Sigmoid colon (tissue), 3 donors: ENCODE measurements around the gene TCF7.

Source experiments
- POLR2A ChIP-seq, 2 donors: fragments of 450-650 bp; IDR thresholded peaks; one replicate each; pipeline ENCODE4 v1.6.1; 2016; ENCODE audit warnings: antibody characterized with exemption in 2 of 2, mild to moderate bottlenecking in 2 of 2, moderate library complexity in 2 of 2
- TF ChIP-seq, protein P1 (sequence below), 4 experiments: fragments of 450-650 bp in 3 of 4; fragments of 200-600 bp in 1 of 4; IDR thresholded peaks; one replicate each; pipeline ENCODE4 v1.5.1; 2016 to 2019; ENCODE audit warnings: antibody characterized with exemption in 4 of 4, mild to moderate bottlenecking in 3 of 4, moderate library complexity in 2 of 4

DNA sequence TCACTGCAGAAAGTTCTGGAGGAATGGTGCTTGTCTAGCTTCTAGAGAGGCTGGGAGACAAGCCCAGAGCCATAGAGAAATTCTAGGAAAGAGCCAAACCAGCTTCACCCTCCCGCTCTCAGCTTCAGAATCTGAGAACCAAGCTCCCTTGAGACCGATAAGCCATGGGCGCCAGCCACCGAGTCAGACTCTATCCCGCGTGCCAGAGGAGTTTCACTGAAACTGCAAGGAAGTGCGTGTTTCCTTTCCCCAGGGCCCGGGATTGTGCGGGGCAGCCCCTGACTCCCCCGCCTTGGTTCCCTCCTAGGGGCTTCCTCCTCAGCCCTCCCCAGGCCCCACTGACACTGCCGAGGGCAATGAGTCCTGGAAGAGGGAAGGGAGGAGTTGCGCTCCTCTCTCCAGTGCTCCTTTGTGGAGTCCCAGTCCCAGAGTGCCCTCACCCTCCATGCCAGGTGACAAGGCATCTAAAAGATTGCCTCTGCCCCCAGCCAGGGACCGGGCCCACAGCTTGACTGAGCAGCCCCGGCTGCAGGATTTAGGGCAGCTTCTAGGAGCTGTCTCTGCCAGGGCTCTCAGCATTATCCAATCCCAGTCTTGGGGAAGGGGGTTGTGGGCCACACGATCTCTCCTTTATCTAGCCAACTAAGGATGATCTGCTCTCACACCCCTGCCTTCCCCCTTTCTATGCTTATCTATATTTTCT is 18.4 kb upstream of the TCF7 start:
- TF ChIP-seq, protein P1, sequence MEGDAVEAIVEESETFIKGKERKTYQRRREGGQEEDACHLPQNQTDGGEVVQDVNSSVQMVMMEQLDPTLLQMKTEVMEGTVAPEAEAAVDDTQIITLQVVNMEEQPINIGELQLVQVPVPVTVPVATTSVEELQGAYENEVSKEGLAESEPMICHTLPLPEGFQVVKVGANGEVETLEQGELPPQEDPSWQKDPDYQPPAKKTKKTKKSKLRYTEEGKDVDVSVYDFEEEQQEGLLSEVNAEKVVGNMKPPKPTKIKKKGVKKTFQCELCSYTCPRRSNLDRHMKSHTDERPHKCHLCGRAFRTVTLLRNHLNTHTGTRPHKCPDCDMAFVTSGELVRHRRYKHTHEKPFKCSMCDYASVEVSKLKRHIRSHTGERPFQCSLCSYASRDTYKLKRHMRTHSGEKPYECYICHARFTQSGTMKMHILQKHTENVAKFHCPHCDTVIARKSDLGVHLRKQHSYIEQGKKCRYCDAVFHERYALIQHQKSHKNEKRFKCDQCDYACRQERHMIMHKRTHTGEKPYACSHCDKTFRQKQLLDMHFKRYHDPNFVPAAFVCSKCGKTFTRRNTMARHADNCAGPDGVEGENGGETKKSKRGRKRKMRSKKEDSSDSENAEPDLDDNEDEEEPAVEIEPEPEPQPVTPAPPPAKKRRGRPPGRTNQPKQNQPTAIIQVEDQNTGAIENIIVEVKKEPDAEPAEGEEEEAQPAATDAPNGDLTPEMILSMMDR (IDR thresholded peaks at IDR 0.05) = no peak
- TF ChIP-seq POLR2A (IDR thresholded peaks at IDR 0.05) = no peak
